Measurements from ENCODE around the gene POU6F2. TPM values are rescaled to one million over a fixed set of nuclear protein-coding genes. Genes with fewer than 3 reads are reported as not detected.

POU6F2 gene
- polyA plus RNA-seq, 1 experiment = not detected

DNA sequence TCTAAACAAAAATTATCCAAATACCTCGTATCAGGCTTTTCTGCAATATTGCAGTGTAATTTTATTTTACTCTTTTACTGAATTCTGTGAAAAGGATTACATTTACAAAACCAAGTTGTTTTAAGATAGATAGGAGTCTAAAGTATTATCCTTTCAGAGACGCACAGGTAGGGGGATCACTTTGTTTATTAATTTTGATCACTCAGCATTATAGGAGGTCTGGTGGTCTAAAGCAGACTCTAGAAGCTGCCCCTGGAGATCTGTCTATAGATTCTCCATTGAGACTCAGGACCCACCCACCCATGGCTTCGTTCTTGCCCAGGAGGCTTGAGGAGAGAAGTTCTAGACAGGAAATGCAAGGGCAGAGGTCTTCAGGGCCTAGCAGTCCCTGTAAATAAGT is 365.1 kb downstream of the POU6F2 start:
- ChIA-PET POLR2A (no interaction called here), CTCF (interaction anchor here (1.1 kb wide), 1 partner anchor 8 kb away, joined by 3 read pairs; no protein-coding TSS in a partner anchor)
- H3K4me3 ChIP-seq (ENCODE audit: low read depth, low read length) = no peak overlapping the region
- DNase-seq (ENCODE audit: low read depth) = no peak
- TF ChIP-seq CTCF (IDR thresholded peaks at IDR 0.05; ENCODE audit: insufficient read depth, low read depth, low read length) = no peak
- H3K27me3 ChIP-seq (ENCODE audit: control insufficient read depth, insufficient read depth, low read length) = no peaks in the 10 kb centered on the region
- H3K36me3 ChIP-seq (ENCODE audit: control insufficient read depth, insufficient read depth, low read length) = no peaks in the 10 kb centered on the region

GRCh38 chr7:39349452-39350123 is 371.9 kb downstream of the POU6F2 start:
- DNase-seq (ENCODE audit: low read depth) = no peak
- POLR2A ChIA-PET = no interaction called here
- Histone ChIP-seq H3K27me3 (ENCODE audit: control insufficient read depth, insufficient read depth, low read length) (no peaks in the 10 kb centered on the region), H3K4me3 (ENCODE audit: low read depth, low read length) (no peak overlapping the region), H3K36me3 (ENCODE audit: control insufficient read depth, insufficient read depth, low read length) (no peaks in the 10 kb centered on the region)
- CTCF ChIA-PET = no interaction called here
- TF ChIP-seq CTCF (IDR thresholded peaks at IDR 0.05; ENCODE audit: insufficient read depth, low read depth, low read length) = no peak

GRCh38 chr7:39353615-39354376 is 376.1 kb downstream of the POU6F2 start:
- POLR2A ChIA-PET = no interaction called here
- TF ChIP-seq CTCF (IDR thresholded peaks at IDR 0.05; ENCODE audit: insufficient read depth, low read depth, low read length) = no peak
- no peak overlapping the region for H3K4me3 ChIP-seq (ENCODE audit: low read depth, low read length)

DNA sequence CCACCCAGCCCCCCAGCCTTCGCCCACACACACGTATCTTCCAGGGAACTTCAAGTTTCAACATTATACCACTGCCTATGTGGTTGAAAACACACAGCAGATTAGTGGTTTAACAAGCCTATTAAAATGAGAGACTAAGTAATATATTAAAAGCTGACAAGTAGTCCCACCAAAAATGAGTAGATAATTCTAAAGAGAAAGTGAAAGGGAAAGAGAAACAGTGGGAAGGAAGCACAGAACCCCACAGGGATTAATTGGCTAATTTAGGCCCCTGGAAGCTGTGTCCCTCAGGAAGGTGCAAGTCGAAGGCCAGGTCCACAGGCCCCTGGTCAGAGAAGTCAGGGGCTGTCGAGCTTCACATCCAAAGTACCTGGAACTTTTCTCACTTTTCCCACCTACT is 378.0 kb downstream of the POU6F2 start:
- no peak overlapping the region for H3K4me3 ChIP-seq (ENCODE audit: low read depth, low read length)
- no peaks in the 10 kb centered on the region for H3K27me3 ChIP-seq (ENCODE audit: control insufficient read depth, insufficient read depth, low read length)
- ChIA-PET CTCF (interaction anchor here (1.3 kb wide), 1 partner anchor 9 kb away, joined by 3 read pairs; no protein-coding TSS in a partner anchor), POLR2A (no interaction called here)
- no peaks in the 10 kb centered on the region for H3K36me3 ChIP-seq (ENCODE audit: control insufficient read depth, insufficient read depth, low read length)
- TF ChIP-seq CTCF (IDR thresholded peaks at IDR 0.05; ENCODE audit: insufficient read depth, low read depth, low read length) = no peak
- no peak for DNase-seq (ENCODE audit: low read depth)

More at GRCh38 chr7:39353615-39354376, 376.1 kb downstream of the POU6F2 start:
- Histone ChIP-seq H3K36me3 (ENCODE audit: control insufficient read depth, insufficient read depth, low read length) (no peaks in the 10 kb centered on the region), H3K27me3 (ENCODE audit: control insufficient read depth, insufficient read depth, low read length) (no peaks in the 10 kb centered on the region)
- DNase-seq (ENCODE audit: low read depth) = no peak
- CTCF ChIA-PET = no interaction called here

DNA sequence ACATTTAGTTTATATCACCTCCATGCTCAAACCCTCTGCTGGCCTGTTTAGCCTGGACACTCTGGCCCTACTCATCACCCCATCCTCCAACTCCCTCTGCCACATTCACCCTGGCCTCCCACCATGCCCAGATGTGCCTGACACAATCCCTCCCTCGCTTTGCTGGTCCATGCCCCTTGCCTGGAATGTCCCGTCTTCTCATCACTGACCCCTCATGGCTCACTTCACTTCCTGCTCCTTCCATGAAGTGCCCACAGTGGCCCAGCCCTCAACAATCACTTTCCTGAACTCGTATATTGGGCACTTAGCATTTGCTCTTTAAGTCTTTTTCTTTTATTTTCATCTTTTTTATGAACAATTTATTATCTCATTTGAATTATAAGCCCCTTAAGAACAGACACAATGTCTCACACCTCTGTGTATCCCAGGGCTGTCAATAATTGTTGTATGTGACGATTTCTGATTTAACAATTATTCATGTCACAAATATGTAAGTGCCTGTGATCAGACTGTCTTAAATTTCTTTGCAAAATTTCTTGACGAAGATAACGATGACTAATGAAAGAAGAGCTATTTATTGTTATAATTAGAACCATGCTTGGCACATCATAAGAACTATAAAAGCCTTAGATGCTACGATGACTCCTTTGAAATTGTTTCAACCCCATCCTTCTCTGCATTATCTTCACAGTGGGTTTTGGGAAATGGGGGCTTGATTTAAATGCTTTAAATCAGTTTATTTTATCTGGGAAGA is 378.6 kb downstream of the POU6F2 start:
- CTCF ChIA-PET = interaction anchor here (1.3 kb wide), 1 partner anchor 10 kb away, joined by 3 read pairs; no protein-coding TSS in a partner anchor
- no peak overlapping the region for H3K4me3 ChIP-seq (ENCODE audit: low read depth, low read length)
- POLR2A ChIA-PET = no interaction called here
- DNase-seq (ENCODE audit: low read depth) = no peak
- H3K36me3 ChIP-seq (ENCODE audit: control insufficient read depth, insufficient read depth, low read length) = no peaks in the 10 kb centered on the region
- H3K27me3 ChIP-seq (ENCODE audit: control insufficient read depth, insufficient read depth, low read length) = no peaks in the 10 kb centered on the region
- no peak for TF ChIP-seq CTCF (IDR thresholded peaks at IDR 0.05; ENCODE audit: insufficient read depth, low read depth, low read length)

Data from BJ (cell line).